GM10266 (cell line): ENCODE results near the gene ADGB.

Experiments used
- DNase-seq: peaks from one replicate; pipeline ENCODE4 v3.0.0; 2012; ENCODE audit errors: extremely low spot score
- CTCF ChIP-seq: IDR thresholded peaks from 2 replicates; pipeline ENCODE4 v1.5.1; 2012; ENCODE audit warnings: mild to moderate bottlenecking, low read depth; ENCODE audit not compliant: control insufficient read depth, insufficient read depth; ENCODE audit errors: missing control alignments

Gene ADGB

GRCh38 chr6:146628350-146628749, 29.6 kb downstream of the ADGB start:
- TF ChIP-seq CTCF = no peak
- no peak for DNase-seq

- DNase-seq = no peak
- TF ChIP-seq CTCF = no peak
Observed at GRCh38 chr6:146634022-146634421, 35.2 kb downstream of the ADGB start.

GRCh38 chr6:146635165-146635564, 36.4 kb downstream of the ADGB start:
- TF ChIP-seq CTCF = no peak
- no peak for DNase-seq

GRCh38 chr6:146636481-146636880, 37.7 kb downstream of the ADGB start:
- no peak for DNase-seq
- no peak for TF ChIP-seq CTCF

GRCh38 chr6:146642921-146643320, 44.1 kb downstream of the ADGB start:
- no peak for DNase-seq
- no peak for TF ChIP-seq CTCF

GRCh38 chr6:146650799-146651481, 52.2 kb downstream of the ADGB start:
- TF ChIP-seq CTCF = no peak
- DNase-seq = no peak

GRCh38 chr6:146651482-146651863, 52.7 kb downstream of the ADGB start:
- no peak for DNase-seq
- no peak for TF ChIP-seq CTCF
